GM18867 (cell line): ENCODE data around the gene S100A5.
A peak's percentile ranks its signal among the peaks of the same experiment; 100 is the strongest.
"Not testable (repeated sequence)": the region's sequence is repeated elsewhere in the genome, so short reads cannot be mapped to it uniquely, and the experiment has no call there.

ENCODE experiments used
- ATAC-seq: cut with Tn5 transposase; IDR thresholded peaks from one replicate; pipeline ENCODE4 v1.9.1; 2021; ENCODE audit warnings: mild to moderate bottlenecking, moderate library complexity; ENCODE audit not compliant: unreplicated experiment

S100A5 gene

DNA sequence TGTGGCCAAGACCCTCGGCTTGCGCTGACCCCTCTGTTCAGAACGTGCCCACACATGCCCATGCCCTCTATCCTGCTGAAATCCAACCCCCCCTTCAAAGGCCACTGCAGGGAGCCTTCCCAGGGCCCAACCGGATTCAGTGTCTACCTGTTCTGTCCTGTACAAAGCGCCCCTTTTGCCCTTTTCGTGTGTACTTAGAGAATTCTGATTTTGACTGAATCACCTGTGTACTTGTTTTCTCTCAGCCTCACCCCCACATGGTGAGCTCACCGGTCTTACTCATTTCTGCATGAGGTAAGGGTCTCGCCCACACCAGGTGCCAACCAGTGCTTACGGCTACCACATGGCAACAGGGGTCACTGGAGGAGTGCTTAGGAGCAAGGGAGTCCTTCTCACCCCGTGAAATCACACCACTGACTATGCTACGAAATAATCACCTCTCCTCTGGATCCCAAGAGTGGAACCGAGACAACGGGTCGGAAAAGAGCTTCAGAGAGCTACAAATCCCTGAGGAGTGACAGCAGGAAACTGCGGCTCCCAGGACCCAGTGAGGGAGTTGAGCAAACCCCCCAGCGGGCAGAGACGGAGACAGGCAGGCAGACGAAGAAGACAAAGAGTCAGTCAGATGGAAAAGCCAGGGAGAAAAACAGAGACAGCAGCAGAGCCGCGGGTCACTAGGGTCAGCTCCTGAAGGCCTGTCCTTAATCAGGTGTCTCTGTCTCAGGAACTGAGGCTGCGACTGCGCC is 27.1 kb upstream of the S100A5 start:
- ATAC-seq, result no peak

DNA sequence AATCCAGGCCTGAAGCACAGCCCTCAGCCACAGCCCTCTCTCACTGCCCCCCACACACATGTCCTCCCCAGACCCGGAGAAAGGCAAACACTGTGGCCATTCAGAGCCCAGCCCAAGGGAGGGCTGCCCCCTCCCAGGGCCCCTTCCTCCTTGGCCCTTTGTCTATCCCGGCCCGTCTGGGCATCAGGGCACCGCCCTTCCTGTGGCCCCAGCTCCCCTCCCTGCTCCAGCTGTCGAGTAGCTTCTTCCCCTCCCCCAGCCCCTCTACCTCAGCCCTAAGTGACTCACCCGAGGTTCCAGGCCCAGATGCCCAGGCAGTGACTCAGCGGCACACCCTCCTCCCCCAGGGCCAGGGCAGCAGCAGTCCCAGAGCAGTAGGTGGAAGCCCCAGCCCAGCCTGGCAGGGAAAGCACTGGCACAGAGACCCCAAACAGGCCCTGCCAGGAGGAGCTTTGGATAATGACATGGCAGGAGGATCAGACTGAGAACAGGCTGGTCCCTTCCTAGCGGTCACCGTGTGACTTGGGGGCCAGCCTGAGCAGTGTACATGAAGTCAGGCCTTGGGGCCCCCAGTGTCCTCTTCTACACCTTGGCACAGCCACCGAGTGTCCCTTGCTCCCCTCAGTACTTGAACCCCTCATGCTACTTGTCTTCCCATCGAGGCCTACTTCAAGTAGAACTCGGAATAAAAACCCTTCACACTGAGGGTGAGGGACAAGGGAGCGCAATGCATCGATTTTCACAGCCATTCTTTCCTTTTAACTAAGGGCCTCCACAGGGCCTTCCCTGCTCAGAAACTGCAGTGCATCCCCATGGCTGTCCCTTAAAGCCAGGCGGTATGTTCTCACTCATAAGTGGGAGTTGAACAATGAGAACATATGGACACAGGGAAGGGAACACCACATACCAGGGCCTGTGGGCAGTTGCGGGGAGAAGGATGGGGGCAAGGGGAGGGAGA is 26.0 kb upstream of the S100A5 start:
- no peak for ATAC-seq

DNA sequence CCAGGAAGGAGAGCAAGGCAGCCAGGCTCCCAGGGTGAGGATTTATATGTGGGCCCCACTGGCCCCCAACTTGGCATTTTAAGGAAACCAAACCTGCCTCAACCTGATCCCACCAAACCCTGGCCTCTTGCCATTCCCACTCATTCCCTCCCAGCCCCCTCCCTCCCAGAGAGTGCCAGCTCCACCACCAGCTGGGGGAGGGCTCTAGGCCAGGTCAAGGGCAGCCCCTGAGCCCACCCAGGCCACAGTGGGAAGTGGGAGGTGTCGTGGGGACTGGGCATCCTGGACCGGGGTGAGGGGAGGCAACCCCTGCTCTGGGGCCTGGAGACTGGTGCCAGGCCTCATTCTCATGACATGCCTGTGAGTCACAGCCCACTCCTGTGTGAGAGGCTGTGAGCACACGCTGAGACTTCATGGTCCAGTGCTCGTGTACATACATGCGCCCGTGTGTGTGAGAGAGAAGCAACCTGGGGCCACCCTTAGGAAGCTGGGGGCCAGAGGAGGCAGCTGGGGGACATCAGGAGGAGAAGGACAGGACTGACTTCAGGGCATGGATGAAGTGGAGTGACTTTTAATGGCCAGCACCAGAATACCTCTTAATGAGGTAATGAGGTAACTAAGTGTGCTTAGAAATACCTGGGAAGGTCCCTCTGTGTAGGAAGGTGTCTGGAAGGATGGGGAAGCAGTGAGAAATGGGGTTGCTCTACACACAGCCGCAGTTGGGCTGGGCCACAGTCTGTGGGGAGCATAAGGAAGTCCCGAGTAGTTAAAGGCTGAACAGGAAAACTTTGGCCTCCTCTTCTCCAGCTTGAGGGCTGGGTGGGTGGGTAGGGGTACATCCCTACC is 25.0 kb upstream of the S100A5 start, which contains the start of gene S100A2:
Gene S100A2, minus strand, starts transcription at position 316 of the 846 bp plus-strand sequence. CDS start 1,967 bp downstream, outside the sequence.
- peak; percentile 42 for ATAC-seq

DNA sequence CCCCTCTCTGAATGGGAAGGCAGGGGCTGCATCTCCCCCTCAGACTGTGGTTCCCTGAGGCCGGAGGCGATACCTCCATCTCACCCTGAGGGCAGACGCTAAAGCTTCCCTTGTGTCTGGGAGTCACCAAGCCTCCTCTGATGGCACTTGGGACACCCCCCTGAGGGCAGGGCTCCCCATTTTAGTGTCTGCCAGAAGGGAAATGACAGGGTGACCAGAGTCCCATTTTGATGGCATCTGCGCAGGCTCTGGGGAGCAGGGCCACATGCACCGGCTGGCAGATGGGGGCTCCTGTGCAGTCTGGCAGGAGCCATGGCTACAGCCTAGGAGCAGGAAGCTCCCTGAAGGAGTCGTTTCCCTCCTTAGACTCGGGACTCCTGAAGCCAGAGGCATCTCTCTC is 23.3 kb upstream of the S100A5 start:
- ATAC-seq, result no peak

DNA sequence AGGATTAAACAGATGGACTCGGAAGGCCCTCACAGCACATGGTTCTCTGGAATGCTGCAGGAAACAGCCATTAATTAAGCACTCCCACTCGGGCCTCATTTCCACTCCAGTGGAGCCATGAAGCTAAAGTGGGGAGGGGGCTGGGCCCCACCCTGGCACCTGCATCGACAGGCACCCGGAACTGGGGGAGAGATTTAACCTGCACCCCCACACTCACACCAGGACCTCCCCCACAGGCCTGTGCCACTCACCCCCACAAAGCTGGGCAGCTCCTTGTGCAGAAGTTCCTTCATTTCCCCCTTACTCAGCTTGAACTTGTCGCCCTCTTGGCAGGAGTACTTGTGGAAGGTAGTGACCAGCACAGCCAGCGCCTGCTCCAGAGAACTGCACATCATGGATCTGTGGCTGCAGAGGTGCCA is 22.8 kb upstream of the S100A5 start:
- no peak for ATAC-seq

DNA sequence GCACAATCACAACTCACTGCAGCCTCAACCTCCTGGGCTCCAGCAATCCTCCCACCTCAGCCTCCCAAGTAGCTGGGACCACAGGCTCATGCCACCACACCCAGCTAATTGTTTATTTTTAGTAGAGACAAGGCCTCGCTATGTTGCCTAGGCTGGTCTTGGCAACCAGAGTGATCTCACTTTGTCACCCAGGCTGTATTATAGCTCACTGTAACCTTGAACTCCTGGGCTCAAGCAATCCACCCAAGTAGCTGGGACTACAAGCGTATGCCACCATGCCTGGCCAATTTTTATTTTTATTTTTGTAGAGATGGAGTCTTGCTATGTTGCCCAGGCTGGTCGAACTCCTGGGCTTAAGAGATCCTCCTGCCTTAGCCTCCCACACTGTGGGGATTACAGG is 21.3 kb upstream of the S100A5 start:
- not testable (repeated sequence) for ATAC-seq

DNA sequence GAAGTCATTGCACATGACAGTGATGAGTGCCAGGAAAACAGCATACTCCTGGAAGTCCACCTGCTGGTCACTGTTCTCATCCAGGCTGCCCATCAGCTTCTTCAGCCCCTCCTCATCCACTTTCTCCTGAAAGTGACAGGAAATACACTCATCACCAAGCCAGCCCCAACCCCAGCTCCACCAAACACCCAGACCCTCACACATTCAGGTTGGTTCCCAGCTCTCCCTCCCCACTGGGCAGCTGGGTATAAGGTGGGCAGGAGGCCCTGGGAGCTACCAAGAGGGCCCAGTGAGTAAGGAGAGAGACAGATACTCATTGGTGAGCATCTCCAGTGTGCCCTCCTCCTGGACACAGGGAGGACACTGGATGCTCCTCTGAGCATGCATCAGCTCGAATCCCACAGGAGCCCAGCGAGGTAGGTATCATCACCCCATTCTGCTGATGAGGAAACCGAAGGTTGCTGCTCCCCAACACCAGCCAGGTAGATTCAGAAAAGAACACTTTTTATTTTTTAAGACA is 20.8 kb upstream of the S100A5 start:
- ATAC-seq, result no peak

DNA sequence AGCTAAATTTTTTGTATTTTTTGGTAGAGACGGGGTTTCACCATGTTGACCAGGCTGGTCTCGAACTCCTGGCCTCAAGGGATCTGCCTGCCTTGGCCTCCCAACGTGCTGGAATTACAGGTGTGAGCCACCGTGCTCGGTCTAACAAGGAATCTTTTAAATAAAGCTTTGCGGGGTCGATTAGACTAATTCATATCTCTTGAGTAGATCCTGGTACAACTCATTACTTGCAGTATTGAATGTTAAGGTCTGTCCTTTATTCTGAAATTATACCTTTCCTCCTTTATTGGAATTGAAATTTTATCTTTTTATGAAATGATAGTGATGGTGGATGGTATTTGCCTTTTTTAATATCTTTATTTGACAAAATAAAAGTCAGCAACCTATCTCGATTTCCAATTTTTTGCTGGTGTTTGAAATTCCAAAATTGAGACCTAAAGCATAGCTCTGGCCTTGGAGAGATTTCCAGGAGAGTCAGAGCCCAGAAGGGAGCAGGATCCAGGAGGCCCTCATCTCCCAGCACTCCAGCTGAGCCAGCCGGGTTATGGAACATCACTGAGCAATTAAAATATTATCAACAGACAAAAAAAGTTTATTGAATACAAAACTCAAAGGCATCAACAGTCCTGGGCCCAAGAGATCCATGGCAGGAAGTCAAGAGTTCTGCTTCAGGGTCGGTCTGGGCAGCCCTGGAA is 20.2 kb upstream of the S100A5 start:
- no peak for ATAC-seq

DNA sequence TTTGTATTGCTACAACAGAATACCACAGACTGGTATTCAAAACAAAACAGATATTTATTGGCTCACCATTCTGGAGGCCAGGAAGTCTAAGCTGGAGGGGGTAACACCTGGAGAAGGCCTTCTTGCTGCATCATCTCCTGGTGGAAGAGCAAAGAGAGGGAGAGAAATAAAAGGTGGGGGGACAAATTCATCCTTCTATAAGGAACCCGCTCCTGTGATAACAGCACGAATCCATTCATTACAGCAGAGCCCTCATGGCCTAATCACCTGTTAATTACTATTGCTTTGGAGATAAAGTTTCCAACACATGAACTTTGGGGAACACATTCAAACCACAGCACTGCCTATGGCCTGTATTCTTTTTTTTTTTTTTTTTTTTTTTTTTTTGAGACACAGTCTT is 19.5 kb upstream of the S100A5 start:
- no peak for ATAC-seq

DNA sequence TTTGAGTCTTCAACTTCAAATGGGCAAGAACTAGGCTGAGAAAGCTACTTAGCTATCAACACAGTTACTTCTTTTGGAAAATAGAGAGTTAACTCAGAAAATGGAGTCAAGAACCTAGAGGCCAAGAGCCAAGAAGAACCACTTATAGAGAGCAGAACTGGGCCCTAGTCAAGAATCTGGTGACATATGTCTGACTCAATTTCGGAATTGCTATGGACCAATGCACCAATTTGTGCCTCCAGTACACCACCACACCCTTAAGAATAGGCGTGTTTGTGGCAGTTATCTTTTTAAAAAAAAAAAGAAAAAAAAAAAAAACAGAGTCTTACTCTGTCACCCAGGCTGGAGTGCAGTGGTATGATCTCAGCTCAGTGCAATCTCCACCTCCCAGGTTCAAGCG is 17.1 kb upstream of the S100A5 start:
- ATAC-seq, result no peak

DNA sequence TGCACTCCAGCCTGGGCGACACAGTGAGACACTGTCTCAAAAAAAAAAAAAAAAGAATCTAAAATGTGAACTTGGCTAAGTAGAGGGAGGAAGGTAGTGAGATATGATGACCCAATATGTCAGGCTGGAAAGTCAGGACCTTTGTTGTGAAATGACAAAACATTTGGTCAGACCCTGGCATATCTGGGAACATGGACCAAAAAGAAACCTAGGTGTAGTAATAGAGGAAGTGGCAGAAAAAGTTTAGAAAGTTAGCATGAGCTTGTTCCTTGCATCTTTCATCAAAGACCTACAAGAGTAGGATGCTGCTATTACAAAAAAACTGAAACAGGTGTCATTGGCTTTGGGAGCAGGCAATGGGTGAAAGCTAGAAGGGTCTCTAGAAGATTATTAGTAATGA is 15.6 kb upstream of the S100A5 start:
- no peak for ATAC-seq

DNA sequence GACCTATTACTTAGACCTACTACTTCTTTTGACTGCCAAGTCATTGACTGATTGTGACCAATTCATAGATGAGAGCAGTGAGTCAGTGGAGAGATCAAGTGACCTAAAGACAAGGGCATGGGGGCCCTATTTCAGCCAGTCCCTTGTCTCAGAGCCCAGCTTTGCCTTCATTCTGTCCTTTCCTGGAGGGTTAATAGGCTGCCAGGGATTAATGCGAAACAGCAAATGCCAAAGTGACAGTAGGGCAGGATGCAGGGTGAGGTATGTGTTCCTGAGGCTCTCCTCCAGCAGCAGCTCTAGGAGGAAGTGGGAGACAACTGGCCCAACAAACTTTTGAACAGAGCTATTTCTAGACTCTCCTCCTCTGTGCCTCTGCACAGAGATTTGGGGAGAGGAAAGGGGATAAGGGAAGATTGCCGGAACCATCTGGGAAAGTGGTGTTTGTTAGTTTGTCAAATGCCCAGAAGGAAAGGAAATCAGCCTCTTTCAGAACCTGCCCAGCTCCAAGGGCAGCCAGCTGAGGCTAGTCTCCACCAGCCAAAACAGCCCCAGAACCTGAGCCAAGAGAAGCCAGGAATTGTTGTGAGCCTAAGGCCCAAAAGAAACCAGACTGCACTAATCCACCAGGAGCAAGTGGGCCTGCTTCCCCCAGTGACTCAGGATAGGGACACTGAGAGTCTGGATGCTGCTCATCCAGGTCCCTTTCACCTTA is 13.3 kb upstream of the S100A5 start:
- no peak for ATAC-seq

DNA sequence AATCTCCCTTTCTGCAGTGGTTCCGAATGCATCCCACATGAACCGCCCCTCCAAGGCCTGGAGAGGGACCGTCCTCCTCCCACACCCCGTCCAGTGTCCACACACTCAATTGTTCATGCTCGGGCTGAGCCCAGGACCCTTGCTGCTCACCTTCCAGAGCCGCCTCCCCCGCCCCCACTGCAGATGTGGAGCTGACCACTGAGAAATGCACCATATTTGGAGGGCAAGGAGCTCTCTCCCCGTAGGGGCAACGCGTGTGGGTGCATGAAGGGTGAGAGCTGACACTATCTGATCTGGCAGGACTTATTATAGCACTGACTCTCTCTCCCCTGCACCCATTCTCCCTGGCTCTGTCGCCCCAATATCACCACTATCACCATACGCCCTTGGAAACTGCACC is 12.4 kb upstream of the S100A5 start:
- ATAC-seq, result no peak

DNA sequence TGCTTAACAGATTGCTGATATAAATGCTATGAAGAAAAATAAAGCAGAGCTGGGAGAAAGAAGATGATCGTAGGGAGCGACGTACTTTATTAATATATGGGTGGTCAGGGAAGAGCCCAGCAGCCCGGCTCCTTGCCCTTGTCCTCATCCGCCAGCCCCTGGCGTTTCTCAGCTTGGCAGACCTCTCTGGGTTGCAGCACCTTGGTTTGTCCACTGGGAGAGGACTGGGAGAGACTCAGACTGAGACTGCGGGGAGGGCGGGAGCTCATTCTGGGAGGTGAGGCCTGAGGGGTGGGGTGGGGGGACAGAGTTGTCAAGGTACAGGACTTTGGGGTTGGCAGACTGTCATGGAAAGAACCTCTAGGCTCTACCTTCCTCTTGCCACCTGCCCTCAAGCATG is 11.6 kb upstream of the S100A5 start:
- ATAC-seq, result no peak

DNA sequence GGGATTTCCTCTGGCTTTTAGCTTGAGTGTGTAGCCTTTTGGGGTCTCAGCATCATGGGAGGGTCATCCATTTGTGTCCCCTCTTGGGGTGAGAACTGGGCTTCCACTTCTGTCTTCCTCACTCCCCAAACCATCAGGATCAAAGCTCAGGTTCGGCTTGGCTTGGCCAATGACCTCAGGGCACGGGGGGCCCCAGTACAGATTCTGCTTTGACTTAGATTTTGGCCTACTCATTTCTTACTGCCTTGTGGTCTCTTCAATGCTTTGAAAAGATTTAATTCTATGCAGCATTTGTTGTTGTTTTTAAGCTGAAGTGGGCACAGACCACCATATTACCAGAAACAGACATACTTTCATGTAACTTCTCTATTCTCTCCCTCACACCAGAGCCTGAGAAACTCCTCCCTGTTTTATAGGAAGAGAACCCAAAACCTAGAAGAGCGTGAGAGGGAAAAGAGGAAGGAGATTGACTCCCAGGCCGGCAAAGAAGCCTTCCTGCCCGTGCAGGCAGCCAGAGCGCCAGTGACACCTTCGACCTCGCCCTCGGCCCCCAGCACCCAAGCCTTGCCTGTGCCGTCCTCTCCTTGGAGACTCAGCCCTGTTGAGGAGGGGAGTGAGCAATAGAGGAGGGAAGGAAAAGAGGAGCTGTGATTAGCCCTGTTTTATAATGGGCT is 10.2 kb upstream of the S100A5 start:
- no peak for ATAC-seq

DNA sequence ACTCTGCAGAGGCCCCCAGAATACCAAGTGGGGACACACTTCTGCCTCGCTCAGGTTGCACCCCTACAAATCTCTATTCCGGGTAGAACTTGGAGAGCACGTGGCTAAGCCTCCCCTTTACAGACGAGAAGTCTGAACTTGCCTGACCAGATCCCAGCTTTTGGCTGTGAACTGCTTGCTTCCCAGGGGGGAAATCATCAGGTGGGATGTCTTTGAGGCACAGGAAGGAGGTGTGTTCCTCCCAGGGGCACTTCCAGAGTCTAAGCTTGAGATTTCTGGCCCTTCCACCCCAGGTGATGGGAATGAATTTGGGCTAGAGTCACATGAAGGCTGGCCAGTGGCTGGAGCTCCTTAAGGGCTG is 9.6 kb upstream of the S100A5 start:
- no peak for ATAC-seq

DNA sequence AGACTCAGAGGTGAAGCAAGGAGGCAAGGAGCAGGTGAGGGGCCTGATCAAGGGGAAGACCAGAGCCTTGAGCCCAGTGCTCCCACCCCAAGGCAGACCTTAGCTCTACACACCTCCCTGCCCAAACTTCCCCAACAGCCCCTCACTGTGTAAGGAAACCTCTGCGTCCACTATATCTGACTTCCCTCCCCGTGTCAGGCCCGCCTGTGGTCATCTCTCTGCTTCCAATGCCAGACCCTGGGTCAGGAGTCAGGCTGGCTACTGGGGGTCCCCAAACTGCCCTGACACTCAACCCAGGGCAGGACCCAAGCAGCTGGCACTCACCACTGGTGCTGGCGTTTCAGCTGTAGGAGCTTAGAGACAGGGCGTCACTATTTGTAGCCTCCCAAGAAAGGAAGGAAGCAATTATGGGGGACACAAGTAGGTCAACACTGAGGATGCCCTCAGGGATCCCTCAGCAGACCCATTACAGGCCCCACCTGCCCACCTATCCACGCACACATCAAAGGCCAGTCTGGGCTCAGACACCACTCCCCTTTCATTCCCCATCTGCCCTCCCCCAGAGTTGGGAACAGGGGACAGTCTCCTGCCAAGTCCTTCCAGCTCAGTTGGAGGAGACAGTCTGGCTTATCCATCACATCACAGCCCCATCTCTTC is 9.1 kb upstream of the S100A5 start:
- no peak for ATAC-seq
